ENCODE data around the gene TOR2A. TPM values are rescaled to one million over a fixed set of nuclear protein-coding genes. Genes with fewer than 3 reads are reported as not detected.

Gene TOR2A
- total and polyA plus RNA-seq, 8 donors, result 10.6 to 21.8 (median 14.8) TPM

DNA sequence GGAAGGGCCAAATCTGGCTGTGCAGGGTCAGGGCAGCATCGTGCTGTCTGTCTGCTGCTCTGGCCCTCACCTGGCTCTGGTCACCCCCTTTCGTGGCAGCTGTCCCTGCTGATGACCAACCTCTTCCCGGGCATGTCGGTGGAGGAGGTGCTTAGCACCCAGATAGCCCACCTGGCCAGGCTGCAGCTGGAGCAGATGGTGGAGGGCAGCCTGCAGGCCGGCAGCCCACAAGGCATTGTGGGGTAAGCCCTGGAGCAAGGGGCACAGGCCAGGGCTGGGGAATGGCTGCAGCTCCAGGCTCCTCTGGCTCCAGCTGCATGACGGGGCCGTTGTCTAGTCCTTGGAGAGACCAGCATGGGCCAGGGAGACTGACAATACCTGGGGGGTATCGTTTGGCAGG is 8.2 kb downstream of the TOR2A start:
- intact Hi-C loops (cut with DNase I), result no loop called here
- Histone ChIP-seq H3K36me3 (peaks cover 0 to 17% of the 10 kb centered on the region in 2 donors), H3K27ac (no peak overlapping the region), H3K27me3 (no peaks in the 10 kb centered on the region), H3K4me3 (no peak overlapping the region), H3K9me3 (no peaks in the 10 kb centered on the region), H3K4me1 (peaks cover 3 to 8% of the 10 kb centered on the region in 2 donors)
- DNase-seq (no peak), ATAC-seq (no peak)
- TF ChIP-seq, protein P1, sequence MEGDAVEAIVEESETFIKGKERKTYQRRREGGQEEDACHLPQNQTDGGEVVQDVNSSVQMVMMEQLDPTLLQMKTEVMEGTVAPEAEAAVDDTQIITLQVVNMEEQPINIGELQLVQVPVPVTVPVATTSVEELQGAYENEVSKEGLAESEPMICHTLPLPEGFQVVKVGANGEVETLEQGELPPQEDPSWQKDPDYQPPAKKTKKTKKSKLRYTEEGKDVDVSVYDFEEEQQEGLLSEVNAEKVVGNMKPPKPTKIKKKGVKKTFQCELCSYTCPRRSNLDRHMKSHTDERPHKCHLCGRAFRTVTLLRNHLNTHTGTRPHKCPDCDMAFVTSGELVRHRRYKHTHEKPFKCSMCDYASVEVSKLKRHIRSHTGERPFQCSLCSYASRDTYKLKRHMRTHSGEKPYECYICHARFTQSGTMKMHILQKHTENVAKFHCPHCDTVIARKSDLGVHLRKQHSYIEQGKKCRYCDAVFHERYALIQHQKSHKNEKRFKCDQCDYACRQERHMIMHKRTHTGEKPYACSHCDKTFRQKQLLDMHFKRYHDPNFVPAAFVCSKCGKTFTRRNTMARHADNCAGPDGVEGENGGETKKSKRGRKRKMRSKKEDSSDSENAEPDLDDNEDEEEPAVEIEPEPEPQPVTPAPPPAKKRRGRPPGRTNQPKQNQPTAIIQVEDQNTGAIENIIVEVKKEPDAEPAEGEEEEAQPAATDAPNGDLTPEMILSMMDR (IDR thresholded peaks at IDR 0.05), result no peak

DNA sequence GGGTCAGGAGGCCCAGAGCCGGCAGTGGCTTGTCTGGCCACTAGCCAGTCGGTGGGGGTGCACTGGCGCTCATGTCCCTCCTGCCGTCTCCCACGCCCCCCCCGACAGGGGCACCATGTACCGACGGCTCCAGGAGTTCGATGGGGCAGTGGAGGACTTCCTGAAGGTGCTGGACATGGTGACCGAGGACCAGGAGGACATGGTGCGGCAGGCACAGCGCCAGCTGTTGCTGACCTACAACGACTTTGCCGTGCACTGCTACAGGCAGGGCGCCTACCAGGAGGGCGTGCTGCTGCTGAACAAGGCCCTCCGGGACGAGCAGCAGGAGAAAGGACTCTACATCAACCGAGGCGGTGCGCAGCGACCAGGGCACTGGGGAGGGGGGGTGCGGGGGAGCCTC is 11.1 kb downstream of the TOR2A start:
- intact Hi-C loops (cut with DNase I), result no loop called here
- Histone ChIP-seq H3K4me3 (no peak overlapping the region), H3K27ac (no peak overlapping the region), H3K4me1 (peaks cover 3 to 8% of the 10 kb centered on the region in 2 donors), H3K36me3 (no peaks in the 10 kb centered on the region), H3K27me3 (no peaks in the 10 kb centered on the region), H3K9me3 (no peaks in the 10 kb centered on the region)
- ATAC-seq, result peak; percentile 75
- TF ChIP-seq, protein P1 (IDR thresholded peaks at IDR 0.05), result no peak
- no peak for DNase-seq

DNA sequence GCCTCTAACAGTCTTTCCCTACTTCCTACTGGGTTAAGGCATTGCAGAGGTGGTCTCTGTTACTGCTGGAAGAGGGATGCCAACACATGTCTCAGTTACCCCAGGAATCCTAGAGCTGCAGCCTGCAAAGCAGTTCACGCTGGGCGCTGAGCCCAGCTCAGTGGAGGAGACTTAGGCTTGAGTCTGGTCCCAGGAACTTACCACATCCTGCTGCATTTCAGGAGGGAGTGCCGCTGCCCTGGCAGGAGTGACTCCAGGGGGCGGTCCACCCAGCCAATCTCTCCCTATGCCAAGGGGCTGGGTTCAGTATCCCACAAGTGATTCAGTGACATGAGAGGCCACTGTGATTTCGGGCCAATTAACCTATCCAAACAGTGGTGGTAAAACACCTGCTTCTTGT is 11.7 kb downstream of the TOR2A start:
- intact Hi-C loops (cut with DNase I), result no loop called here
- DNase-seq, result no peak

DNA sequence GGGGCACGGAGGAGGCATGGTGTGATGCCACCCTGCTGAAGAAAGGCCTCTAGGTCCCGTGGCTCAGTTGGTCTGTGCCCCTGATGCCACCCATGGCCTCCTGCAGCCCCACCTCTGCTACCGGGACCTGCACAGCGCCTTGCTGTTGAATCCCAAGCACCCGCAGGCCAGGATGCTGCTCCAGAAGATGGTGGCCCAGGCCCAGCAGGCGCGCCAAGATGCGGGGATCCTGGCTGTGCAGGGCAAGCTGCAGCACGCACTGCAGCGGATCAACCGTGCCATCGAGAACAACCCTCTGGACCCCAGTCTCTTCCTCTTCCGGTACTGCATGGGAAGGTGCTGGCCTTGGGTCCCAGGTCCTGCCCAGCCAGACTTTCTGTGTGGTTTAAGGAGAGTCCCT is 12.1 kb downstream of the TOR2A start:
- H3K9me3 ChIP-seq, result no peaks in the 10 kb centered on the region
- intact Hi-C loops (cut with DNase I), result no loop called here
- TF ChIP-seq, protein P1 (IDR thresholded peaks at IDR 0.05), result no peak
- H3K36me3 ChIP-seq, result no peaks in the 10 kb centered on the region
- ATAC-seq (no peak), DNase-seq (no peak)
- no peak overlapping the region for H3K27ac ChIP-seq
- H3K4me1 ChIP-seq, result peaks cover 3 to 8% of the 10 kb centered on the region in 2 donors
- no peak overlapping the region for H3K4me3 ChIP-seq
- no peaks in the 10 kb centered on the region for H3K27me3 ChIP-seq

More for the DNA sequence above, 11.7 kb downstream of the TOR2A start:
- Histone ChIP-seq H3K36me3 (no peaks in the 10 kb centered on the region), H3K4me3 (no peak overlapping the region), H3K9me3 (no peaks in the 10 kb centered on the region), H3K27ac (no peak overlapping the region), H3K4me1 (peaks cover 3 to 8% of the 10 kb centered on the region in 2 donors), H3K27me3 (no peaks in the 10 kb centered on the region)
- peak; percentile 82 for ATAC-seq
- TF ChIP-seq, protein P1 (IDR thresholded peaks at IDR 0.05), result no peak

DNA sequence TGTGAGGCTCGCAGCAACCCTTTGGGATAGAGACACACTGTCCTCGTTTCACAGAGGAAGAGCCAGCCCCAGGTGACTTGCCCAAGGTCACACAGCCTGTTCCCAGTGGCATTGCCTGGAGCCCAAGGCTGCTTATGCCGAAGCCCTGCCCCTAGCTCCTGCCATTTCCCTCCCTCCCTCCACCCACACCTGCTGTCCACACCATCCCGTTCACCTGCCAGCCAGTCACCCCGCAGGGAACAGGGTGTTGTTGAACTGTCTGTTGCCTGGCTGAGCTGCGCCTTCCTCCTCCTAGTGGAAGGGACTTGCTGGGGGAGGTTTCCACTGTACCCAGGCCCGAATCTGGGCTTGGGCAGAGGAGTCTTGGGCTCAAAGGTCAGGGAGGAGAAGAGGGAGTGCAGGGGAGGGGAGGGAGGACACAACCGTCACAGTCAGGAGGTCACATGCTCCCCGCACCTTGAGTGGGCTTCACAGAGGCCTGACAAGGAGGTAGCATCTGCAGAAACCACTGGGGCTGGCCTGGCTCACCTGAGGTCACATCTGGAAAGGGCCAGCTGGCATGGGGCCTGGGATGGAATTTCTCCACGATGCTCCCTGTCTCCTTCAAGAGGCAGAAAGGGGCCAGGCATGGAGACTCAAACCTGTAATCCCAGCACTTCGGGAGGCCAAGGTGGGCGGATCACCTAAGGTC is 12.9 kb downstream of the TOR2A start:
- ATAC-seq, result no peak
- no peak overlapping the region for H3K4me3 ChIP-seq
- H3K27me3 ChIP-seq, result no peaks in the 10 kb centered on the region
- no peak for DNase-seq
- no peak overlapping the region for H3K27ac ChIP-seq
- intact Hi-C loops (cut with DNase I), result no loop called here
- H3K36me3 ChIP-seq, result no peaks in the 10 kb centered on the region
- H3K9me3 ChIP-seq, result no peaks in the 10 kb centered on the region
- TF ChIP-seq, protein P1 (IDR thresholded peaks at IDR 0.05), result no peak
- peaks cover 3 to 8% of the 10 kb centered on the region in 2 donors for H3K4me1 ChIP-seq

Measured in left lung (tissue), 10 donors.